ENCODE measurements around the gene VARS1. TPM values are rescaled to one million over a fixed set of nuclear protein-coding genes. Genes with fewer than 3 reads are reported as not detected.

Gene VARS1
- polyA plus RNA-seq, 2 of the 4 experiments (the other 2 are of a cell fraction): 17.7 to 57.2 TPM

GRCh38 chr6:31775633-31776484, 19.7 kb downstream of the VARS1 start:
- POLR2A ChIA-PET: interaction anchor here (1.8 kb wide), 1 partner anchor 52 kb away, joined by 6 read pairs; the partner anchor contains the start of gene HSPA1B
- Histone ChIP-seq H3K27ac (peak overlapping the region; percentile 70 to 86; a peak in 5 of 6 replicates), H3K4me3 (no peak overlapping the region), H3K4me2 (peak overlapping the region; percentile 89), H3K4me1 (peaks cover 32% of the 10 kb centered on the region), H3K9me3 (no peaks in the 10 kb centered on the region)
- TF ChIP-seq HOXB13 (CRISPR knock-in tag; IDR thresholded peaks at IDR 0.05; ENCODE audit: low read depth) (no peak), EHMT2 (IDR thresholded peaks at IDR 0.05; ENCODE audit: low read depth) (no peak), BHLHE40 (IDR thresholded peaks at IDR 0.05; ENCODE audit: low read depth, low read length) (no peak), SMC3 (IDR thresholded peaks at IDR 0.05) (no peak)
- DNase-seq (ENCODE audit: low read depth in 1 of 2, low spot score in 1 of 2) (no peak), FAIRE-seq (no peak), ATAC-seq (peak in 1 of 2 experiments; percentile 5; a peak in 3 of 6 replicates)
- CTCF ChIA-PET: interaction anchor here (0.7 to 4.6 kb wide), 6 partner anchors 9 to 47 kb away, joined by 3 to 18 read pairs (median 4); partner anchors contain the start of genes DDAH2 and LSM2
- WGBS (ENCODE audit: missing lambda C conversion rate): 87% methylated on average over 14 of the region's 32 CpGs

DNA sequence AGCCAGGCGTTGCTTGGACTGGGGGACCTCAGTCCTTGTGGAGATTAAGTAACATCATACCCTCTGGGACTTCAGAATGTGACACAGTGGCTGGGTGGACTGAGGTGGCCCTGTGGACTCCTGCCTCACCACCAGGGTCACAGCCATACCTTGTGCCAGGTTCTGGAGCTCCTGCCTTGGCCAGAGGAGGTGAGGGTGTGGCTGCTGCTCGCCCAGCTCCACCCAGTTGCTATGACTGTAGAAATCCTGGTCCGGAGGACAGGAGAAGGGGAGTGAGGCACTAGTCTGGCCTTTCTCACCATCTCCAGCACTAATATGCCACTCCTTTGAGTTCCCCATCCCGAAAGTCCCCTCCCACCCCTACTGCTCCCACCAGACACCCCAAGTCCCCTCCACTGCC, 20.4 kb downstream of the VARS1 start:
- WGBS (ENCODE audit: missing lambda C conversion rate): 32% methylated on average over 3 of the region's 4 CpGs
- FAIRE-seq: no peak
- no peak for TF ChIP-seq BHLHE40 (IDR thresholded peaks at IDR 0.05; ENCODE audit: low read depth, low read length)
- TF ChIP-seq MYC (IDR thresholded peaks at IDR 0.05; ENCODE audit: borderline replicate concordance, low read length): no peak
- no peak for TF ChIP-seq GATA3 (IDR thresholded peaks at IDR 0.05; ENCODE audit: borderline replicate concordance)
- TF ChIP-seq POLR2A (IDR thresholded peaks at IDR 0.05; ENCODE audit: low read length): no peak
- no peak for TF ChIP-seq EP300 (IDR thresholded peaks at IDR 0.05)
- TF ChIP-seq HOXB13 (CRISPR knock-in tag; IDR thresholded peaks at IDR 0.05; ENCODE audit: low read depth): no peak
- TF ChIP-seq EHF (CRISPR knock-in tag; IDR thresholded peaks at IDR 0.05): no peak
- H3K9me3 ChIP-seq: no peaks in the 10 kb centered on the region
- ChIA-PET CTCF (interaction anchor here (0.7 to 4.6 kb wide), 7 partner anchors 9 to 94 kb away, joined by 3 to 18 read pairs (median 4); partner anchors contain the start of genes DDAH2 and LSM2), POLR2A (interaction anchor here (1.8 kb wide), 1 partner anchor 52 kb away, joined by 6 read pairs; the partner anchor contains the start of gene HSPA1B)
- H3K27ac ChIP-seq: peak overlapping the region; percentile 70 to 86; a peak in 4 of 6 replicates
- ATAC-seq: peak in 1 of 2 experiments; percentile 46; a peak in 3 of 6 replicates
- no peak for DNase-seq (ENCODE audit: low read depth in 1 of 2, low spot score in 1 of 2)
- H3K4me3 ChIP-seq: no peak overlapping the region
- peaks cover 32% of the 10 kb centered on the region for H3K4me1 ChIP-seq
- H3K4me2 ChIP-seq: peak overlapping the region; percentile 89

DNA sequence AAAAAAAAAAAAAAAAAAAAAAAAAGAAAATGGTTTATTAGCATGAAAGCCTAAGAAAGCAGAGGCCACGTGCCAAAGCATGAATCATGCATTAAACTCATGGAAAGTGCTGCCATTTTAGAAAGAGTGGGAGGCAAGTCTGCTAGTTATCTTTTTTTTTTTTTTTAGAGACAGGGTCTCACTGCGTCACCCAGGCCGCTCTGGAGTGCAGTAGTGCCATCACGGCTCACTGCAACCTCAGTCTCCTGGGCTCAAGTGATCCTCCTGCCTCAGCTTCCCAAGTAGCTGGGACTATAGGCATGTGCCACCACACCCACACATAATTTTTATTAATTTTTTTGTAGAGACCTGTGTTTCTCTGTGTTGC, 23.6 kb downstream of the VARS1 start:
- ATAC-seq: no peak
- CTCF ChIA-PET: interaction anchor here (0.8 to 5.5 kb wide), 7 partner anchors 9 to 150 kb away, joined by 3 to 36 read pairs (median 5); no protein-coding TSS in a partner anchor
- Histone ChIP-seq H3K4me3 (no peak overlapping the region), H3K4me1 (peaks cover 22% of the 10 kb centered on the region), H3K9me3 (no peaks in the 10 kb centered on the region), H3K4me2 (no peak overlapping the region), H3K27ac (no peak overlapping the region)
- FAIRE-seq: no peak
- 79% methylated on average over 4 of the region's 4 CpGs for WGBS (ENCODE audit: missing lambda C conversion rate)
- POLR2A ChIA-PET: no interaction called here
- DNase-seq (ENCODE audit: low read depth in 1 of 2, low spot score in 1 of 2): no peak
- TF ChIP-seq CBX8 (IDR thresholded peaks at IDR 0.05): no peak
- no peak for TF ChIP-seq TFCP2L1 (CRISPR knock-in tag; IDR thresholded peaks at IDR 0.05)
- TF ChIP-seq POLR2AphosphoS2 (conservative IDR thresholded peaks at IDR 0.05; ENCODE audit: low read length): no peak
- TF ChIP-seq, protein P1, sequence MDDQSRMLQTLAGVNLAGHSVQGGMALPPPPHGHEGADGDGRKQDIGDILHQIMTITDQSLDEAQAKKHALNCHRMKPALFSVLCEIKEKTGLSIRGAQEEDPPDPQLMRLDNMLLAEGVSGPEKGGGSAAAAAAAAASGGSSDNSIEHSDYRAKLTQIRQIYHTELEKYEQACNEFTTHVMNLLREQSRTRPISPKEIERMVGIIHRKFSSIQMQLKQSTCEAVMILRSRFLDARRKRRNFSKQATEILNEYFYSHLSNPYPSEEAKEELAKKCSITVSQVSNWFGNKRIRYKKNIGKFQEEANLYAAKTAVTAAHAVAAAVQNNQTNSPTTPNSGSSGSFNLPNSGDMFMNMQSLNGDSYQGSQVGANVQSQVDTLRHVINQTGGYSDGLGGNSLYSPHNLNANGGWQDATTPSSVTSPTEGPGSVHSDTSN (IDR thresholded peaks at IDR 0.05): no peak
- no peak for TF ChIP-seq CEBPB (IDR thresholded peaks at IDR 0.05)
- no peak for TF ChIP-seq KDM1A (IDR thresholded peaks at IDR 0.05; ENCODE audit: low read depth)
- TF ChIP-seq FOSB (CRISPR knock-in tag; IDR thresholded peaks at IDR 0.05): no peak
- TF ChIP-seq EHF (CRISPR knock-in tag; IDR thresholded peaks at IDR 0.05): no peak

DNA sequence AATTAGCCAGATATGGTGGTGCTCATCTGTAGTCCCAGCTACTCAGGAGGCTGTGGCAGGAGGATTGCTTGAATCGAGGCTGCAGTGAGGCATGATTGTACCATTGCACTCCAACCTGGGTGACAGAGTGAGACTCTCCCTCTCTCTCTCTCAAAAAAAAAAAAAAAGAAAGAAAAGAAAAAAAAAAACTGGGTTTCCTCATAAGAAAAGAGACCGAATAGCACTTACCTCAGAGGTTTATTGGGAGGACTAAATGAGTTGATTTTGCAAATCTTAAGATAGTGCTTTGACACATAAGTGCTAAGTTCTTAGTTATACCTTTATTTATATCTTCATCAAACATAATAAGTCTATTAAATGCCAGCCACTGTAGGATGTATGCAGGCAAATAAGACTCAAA, 24.7 kb downstream of the VARS1 start:
- no peaks in the 10 kb centered on the region for H3K9me3 ChIP-seq
- POLR2A ChIA-PET: no interaction called here
- CTCF ChIA-PET: interaction anchor here (1.0 to 5.5 kb wide), 11 partner anchors 10 to 91 kb away, joined by 3 to 36 read pairs (median 6); partner anchors contain the start of genes DDAH2, HSPA1B and MSH5
- H3K4me2 ChIP-seq: no peak overlapping the region
- FAIRE-seq: no peak
- H3K4me3 ChIP-seq: no peak overlapping the region
- no peak overlapping the region for H3K27ac ChIP-seq
- no peak for ATAC-seq
- peaks cover 11% of the 10 kb centered on the region for H3K4me1 ChIP-seq
- WGBS (ENCODE audit: missing lambda C conversion rate): 62% methylated on average over 2 of the region's 2 CpGs
- DNase-seq (ENCODE audit: low read depth in 1 of 2, low spot score in 1 of 2): no peak
- no peak for TF ChIP-seq CTCF (IDR thresholded peaks at IDR 0.05)
- TF ChIP-seq GATA3 (IDR thresholded peaks at IDR 0.05; ENCODE audit: borderline replicate concordance): no peak
- no peak for TF ChIP-seq ELK1 (IDR thresholded peaks at IDR 0.05; ENCODE audit: low read depth, low read length)
- TF ChIP-seq, protein P1 (IDR thresholded peaks at IDR 0.05): no peak
- TF ChIP-seq ZNF302 (CRISPR knock-in tag; IDR thresholded peaks at IDR 0.05): no peak
- no peak for TF ChIP-seq KDM5A (IDR thresholded peaks at IDR 0.05)
- no peak for TF ChIP-seq TP53 (CRISPR knock-in tag; IDR thresholded peaks at IDR 0.05)
- no peak for TF ChIP-seq NFE2L2 (conservative IDR thresholded peaks at IDR 0.05; ENCODE audit: low read length)
- TF ChIP-seq HOXA7 (CRISPR knock-in tag; IDR thresholded peaks at IDR 0.05): no peak
- no peak for TF ChIP-seq FOXS1 (CRISPR knock-in tag; IDR thresholded peaks at IDR 0.05)
- TF ChIP-seq KDM1A (IDR thresholded peaks at IDR 0.05; ENCODE audit: low read depth): no peak

Data from A549 (cell line).